Measurements from ENCODE around the gene AXIN1. TPM values are rescaled to one million over a fixed set of nuclear protein-coding genes. Genes with fewer than 3 reads are reported as not detected.

Gene AXIN1
- total and polyA plus RNA-seq, 2 of the 8 experiments (the other 6 are each of a cell fraction or from before 2014, with no cell fraction given): 12.5 to 41.9 TPM

DNA sequence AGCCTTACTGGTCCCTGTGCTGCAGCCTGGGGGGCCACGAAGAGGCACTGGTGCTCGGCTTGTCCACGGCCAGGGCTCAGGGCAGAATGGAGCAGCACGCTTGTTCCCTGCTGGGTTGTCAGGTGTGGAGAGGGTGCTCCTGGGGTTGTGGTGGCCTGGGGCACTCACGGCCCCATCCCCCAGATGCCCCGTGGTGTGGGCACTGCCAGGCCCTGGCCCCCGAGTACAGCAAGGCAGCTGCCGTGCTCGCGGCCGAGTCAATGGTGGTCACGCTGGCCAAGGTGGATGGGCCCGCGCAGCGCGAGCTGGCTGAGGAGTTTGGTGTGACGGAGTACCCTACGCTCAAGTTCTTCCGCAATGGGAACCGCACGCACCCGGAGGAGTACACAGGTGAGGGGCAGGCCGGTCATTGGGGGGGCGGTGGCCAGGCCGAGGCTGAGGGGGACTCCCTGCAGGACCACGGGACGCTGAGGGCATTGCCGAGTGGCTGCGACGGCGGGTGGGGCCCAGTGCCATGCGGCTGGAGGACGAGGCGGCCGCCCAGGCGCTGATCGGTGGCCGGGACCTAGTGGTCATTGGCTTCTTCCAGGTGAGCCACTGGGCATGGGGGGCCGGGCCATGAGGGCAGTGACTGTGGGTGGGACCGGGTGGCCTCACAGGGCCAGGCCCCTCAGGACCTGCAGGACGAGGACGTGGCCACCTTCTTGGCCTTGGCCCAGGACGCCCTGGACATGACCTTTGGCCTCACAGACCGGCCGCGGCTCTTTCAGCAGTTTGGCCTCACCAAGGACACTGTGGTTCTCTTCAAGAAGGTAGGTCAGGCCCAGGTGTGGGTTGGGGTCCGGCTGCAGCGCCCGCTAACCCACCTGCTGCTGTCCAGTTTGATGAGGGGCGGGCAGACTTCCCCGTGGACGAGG lies 68.1 kb downstream of the AXIN1 start:
- no peak overlapping the region for H4K8ac ChIP-seq (ENCODE audit: extremely low read depth, insufficient read depth, low read length)
- H3K4ac ChIP-seq (replicated peaks; ENCODE audit: insufficient read length, low read depth, low read length): no peak overlapping the region
- no peak overlapping the region for H4K5ac ChIP-seq (ENCODE audit: insufficient read length, low read depth, low read length)
- H3K4me3 ChIP-seq (ENCODE audit: extremely low read depth in 1 of 4, insufficient read depth in 2 of 4, low read depth in 3 of 4, low read length in 4 of 4): no peak overlapping the region
- no peak overlapping the region for H3K18ac ChIP-seq (ENCODE audit: extremely low read depth, low read length)
- no peak overlapping the region for H2BK20ac ChIP-seq (ENCODE audit: low read length)
- no peak overlapping the region for H2BK5ac ChIP-seq (ENCODE audit: low read depth, low read length)
- H3K27me3 ChIP-seq (replicated peaks in 1 of 4; ENCODE audit: control insufficient read depth in 3 of 4, extremely low read depth in 1 of 4, insufficient read depth in 3 of 4, low read length in 3 of 4): peaks cover 10 to 21% (median 15%) of the 10 kb centered on the region in 4 experiments
- H4K91ac ChIP-seq (replicated peaks; ENCODE audit: insufficient read length, low read length): no peak overlapping the region
- CTCF ChIA-PET (ENCODE audit: partially characterized antibody): no interaction called here
- H3K36me3 ChIP-seq (ENCODE audit: control insufficient read depth in 2 of 4, insufficient read depth in 4 of 4, low read length in 3 of 4): peaks cover 2 to 10% (median 5%) of the 10 kb centered on the region in 4 experiments; a peak in 5 of 8 replicates
- FAIRE-seq (no peak), DNase-seq (ENCODE audit: low read depth in 1 of 2, low spot score in 2 of 2) (no peak)
- 94% methylated on average over 47 of the region's 52 CpGs; no CpG with 5 or more reads in 1 of the 2 experiments for WGBS, 2 experiments (ENCODE audit: extremely low coverage in 1 of 2, insufficient coverage in 1 of 2, insufficient read length in 1 of 2, insufficient replicate concordance in 2 of 2, low coverage in 1 of 2, low lambda C conversion rate in 2 of 2, missing lambda C conversion rate in 1 of 2)
- H3K23ac ChIP-seq (ENCODE audit: insufficient read length): no peak overlapping the region
- H3K4me2 ChIP-seq (ENCODE audit: insufficient read depth in 1 of 2, low read depth in 2 of 2, low read length in 2 of 2): no peak overlapping the region
- H3K4me1 ChIP-seq (replicated peaks in 1 of 4; ENCODE audit: control insufficient read depth in 3 of 4, insufficient read depth in 4 of 4, low read length in 3 of 4): peaks cover 0 to 3% (median 0%) of the 10 kb centered on the region in 4 experiments; a peak in 3 of 7 replicates
- no peak overlapping the region for H3K14ac ChIP-seq (ENCODE audit: insufficient read length)
- H2BK120ac ChIP-seq (replicated peaks; ENCODE audit: low read depth, low read length): no peak overlapping the region
- peaks cover 0 to 2% of the 10 kb centered on the region in 2 experiments for H4K20me1 ChIP-seq (replicated peaks in 1 of 2; ENCODE audit: control insufficient read depth in 1 of 2, insufficient read depth in 2 of 2, low read length in 2 of 2)
- POLR2A ChIA-PET (ENCODE audit: partially characterized antibody): interaction anchor here (0.8 to 3.3 kb wide), 3 partner anchors 16 to 26 kb away, joined by 3 to 13 read pairs (median 3); no protein-coding TSS in a partner anchor
- no peak overlapping the region for H2AK5ac ChIP-seq (ENCODE audit: low read depth, low read length)
- H3K9me3 ChIP-seq (ENCODE audit: insufficient read depth in 2 of 2, low read depth in 1 of 2, low read length in 1 of 2): peaks cover 0 to 5% of the 10 kb centered on the region in 2 experiments; a peak in 1 of 4 replicates
- H2BK15ac ChIP-seq (ENCODE audit: low read length): no peak overlapping the region
- H3K23me2 ChIP-seq (ENCODE audit: low read depth, low read length): peaks cover 6% of the 10 kb centered on the region; the same call in 1 of the 2 replicates
- no peaks in the 10 kb centered on the region for H3K79me2 ChIP-seq (ENCODE audit: control insufficient read depth in 1 of 2, insufficient read depth in 2 of 2, low read length in 2 of 2)
- no peak overlapping the region for H3K9ac ChIP-seq (replicated peaks in 1 of 4; ENCODE audit: extremely low read depth in 1 of 4, low read depth in 3 of 4, low read length in 3 of 4)
- no peak overlapping the region for H3K56ac ChIP-seq (replicated peaks; ENCODE audit: insufficient read length, low read depth, low read length)
- no peak overlapping the region for H3K27ac ChIP-seq (ENCODE audit: low read depth, low read length)
- H2BK12ac ChIP-seq (ENCODE audit: low read depth, low read length): no peak overlapping the region
- no peaks in the 10 kb centered on the region for H3K79me1 ChIP-seq (ENCODE audit: low read depth, low read length)
- H2AFZ ChIP-seq (ENCODE audit: low read length): no peak overlapping the region
- TF ChIP-seq TAF1 (IDR thresholded peaks at IDR 0.05; ENCODE audit: low read depth, low read length): no peak
